IMR-90 (cell line): ENCODE measurements around the gene CDA. TPM values are rescaled to one million over a fixed set of nuclear protein-coding genes. Genes with fewer than 3 reads are reported as not detected.

Source experiments
- ATAC-seq: fragments of 200-7000 bp; cut with Tn5 transposase; 2 replicates; pipeline ENCODE4 v1.9.1; 2020; ENCODE audit warnings: low read depth, mild to moderate bottlenecking, moderate library complexity
- BruUV-seq: library from RNA; stranded (reverse); fragments of 400-500 nt; replicated peaks from 2 replicates; lab custom pipeline; 2021; lab: Mats Ljungman, UMichigan
- CTCF ChIA-PET: fragments of 300-600 bp; formaldehyde crosslinking; extraction: SDS; loops from one replicate; lab custom pipeline; 2021; ENCODE audit warnings: antibody characterized with exemption; lab: Yijun Ruan, JAX
- POLR2A ChIA-PET: fragments of 300-600 bp; sonication (Branson Sonifier 250); formaldehyde crosslinking; loops from one replicate; lab custom pipeline; 2022; ENCODE audit warnings: antibody characterized with exemption; ENCODE audit not compliant: unreplicated experiment; lab: Charles Lee
- DNase-seq: peaks from one replicate; pipeline ENCODE4 v3.0.0; 2013
- H2AFZ ChIP-seq: replicated peaks from 2 replicates; pipeline ENCODE3; 2013; ENCODE audit warnings: low read length, mild to moderate bottlenecking; ENCODE audit not compliant: poor library complexity
- H2AK5ac ChIP-seq: 2 replicates; pipeline ENCODE4 v1.6.1; 2013; ENCODE audit warnings: low read depth, low read length, inconsistent platforms
- H2AK9ac ChIP-seq: replicated peaks from 2 replicates; pipeline ENCODE3; 2013; ENCODE audit warnings: mild to moderate bottlenecking, low read depth, low read length, moderate library complexity; ENCODE audit not compliant: poor library complexity
- H2BK120ac ChIP-seq: 2 replicates; pipeline ENCODE4 v1.6.1; 2013; ENCODE audit warnings: low read depth, low read length, inconsistent platforms
- H2BK15ac ChIP-seq: 3 replicates; pipeline ENCODE4 v1.6.1; 2013; ENCODE audit warnings: low read depth, low read length, inconsistent platforms
- H2BK20ac ChIP-seq: 2 replicates; pipeline ENCODE4 v1.6.1; 2013; ENCODE audit warnings: low read depth, mild to moderate bottlenecking, inconsistent platforms, low read length, moderate library complexity
- H2BK5ac ChIP-seq: 2 replicates; pipeline ENCODE4 v1.6.1; 2013; ENCODE audit warnings: mild to moderate bottlenecking, low read depth, low read length, inconsistent platforms; ENCODE audit not compliant: poor library complexity, severe bottlenecking
- H3K14ac ChIP-seq: replicated peaks from 2 replicates; pipeline ENCODE4 v1.6.1; 2013; ENCODE audit warnings: low read depth, low read length, inconsistent platforms
- H3K18ac ChIP-seq: 2 replicates; pipeline ENCODE4 v1.6.1; 2013; ENCODE audit warnings: low read depth, low read length, control low read depth
- H3K23ac ChIP-seq: 2 replicates; pipeline ENCODE4 v1.6.1; 2013; ENCODE audit warnings: low read depth, low read length, inconsistent platforms
- H3K27ac ChIP-seq: 2 replicates; pipeline ENCODE4 v1.5.1; 2013; ENCODE audit warnings: mild to moderate bottlenecking, control low read depth, low read length; ENCODE audit not compliant: insufficient read depth
- H3K27me3 ChIP-seq: 2 replicates; pipeline ENCODE4 v1.6.1; 2013; ENCODE audit warnings: low read length; ENCODE audit not compliant: control insufficient read depth, insufficient read depth
- H3K36me3 ChIP-seq: 2 replicates; pipeline ENCODE4 v1.6.1; 2013; ENCODE audit warnings: low read length, mixed read lengths; ENCODE audit not compliant: control insufficient read depth, insufficient read depth
- H3K4ac ChIP-seq: 2 replicates; pipeline ENCODE4 v1.6.1; 2013; ENCODE audit warnings: low read depth, low read length, inconsistent platforms
- H3K4me1 ChIP-seq: 2 replicates; pipeline ENCODE4 v1.6.1; 2013; ENCODE audit warnings: low read length, mixed read lengths; ENCODE audit not compliant: control insufficient read depth, insufficient read depth
- H3K4me2 ChIP-seq: 2 replicates; pipeline ENCODE4 v1.6.1; 2013; ENCODE audit warnings: low read depth, mild to moderate bottlenecking, control low read depth, low read length, moderate library complexity
- H3K4me3 ChIP-seq: 2 replicates; pipeline ENCODE4 v1.5.1; 2013; ENCODE audit warnings: low read depth, mild to moderate bottlenecking, control low read depth, low read length, moderate library complexity; ENCODE audit not compliant: insufficient read depth
- H3K56ac ChIP-seq: 2 replicates; pipeline ENCODE4 v1.6.1; 2013; ENCODE audit warnings: low read length, inconsistent platforms; ENCODE audit not compliant: insufficient read depth; ENCODE audit errors: extremely low read depth
- H3K79me1 ChIP-seq, 2 experiments: 2 replicates each; pipeline ENCODE4 v1.6.1; 2013; ENCODE audit warnings: low read length in 2 of 2, inconsistent platforms in 1 of 2, low read depth in 1 of 2
- H3K9ac ChIP-seq: 2 replicates; pipeline ENCODE4 v1.6.1; 2013; ENCODE audit warnings: low read depth, low read length, control low read depth
- H3K9me1 ChIP-seq: 2 replicates; pipeline ENCODE4 v1.6.1; 2013; ENCODE audit warnings: low read length, inconsistent platforms; ENCODE audit not compliant: insufficient read depth
- H3K9me3 ChIP-seq: 2 replicates; pipeline ENCODE4 v1.6.1; 2013; ENCODE audit warnings: low read length; ENCODE audit not compliant: control insufficient read depth, insufficient read depth
- H4K20me1 ChIP-seq: 2 replicates; pipeline ENCODE4 v1.6.1; 2013; ENCODE audit warnings: low read length, inconsistent platforms; ENCODE audit not compliant: insufficient read depth
- H4K5ac ChIP-seq: 2 replicates; pipeline ENCODE4 v1.6.1; 2013; ENCODE audit warnings: mild to moderate bottlenecking, low read depth, low read length, control low read depth
- H4K8ac ChIP-seq, 2 experiments: 2 replicates each; pipeline ENCODE4 v1.6.1; 2013; ENCODE audit warnings: low read depth in 2 of 2, low read length in 2 of 2, control low read depth in 1 of 2, inconsistent platforms in 1 of 2
- H4K91ac ChIP-seq: 2 replicates; pipeline ENCODE4 v1.6.1; 2013; ENCODE audit warnings: low read depth, low read length, inconsistent platforms; ENCODE audit not compliant: insufficient read depth
- BHLHE40 ChIP-seq: fragments of 150-350 bp; IDR thresholded peaks from 2 replicates; pipeline ENCODE4 v1.6.1; 2016; ENCODE audit warnings: mild to moderate bottlenecking, low read depth, low read length
- CEBPB ChIP-seq: IDR thresholded peaks from 2 replicates; pipeline ENCODE4 v1.6.1; 2012; ENCODE audit warnings: low read depth, low read length, improper control_type of control experiment
- CHD1 ChIP-seq: IDR thresholded peaks from 2 replicates; pipeline ENCODE4 v1.6.1; 2012; ENCODE audit warnings: low read depth, low read length, improper control_type of control experiment
- FOS ChIP-seq: fragments of 150-350 bp; IDR thresholded peaks from 2 replicates; pipeline ENCODE4 v1.6.1; 2016; ENCODE audit warnings: low read depth, low read length
- MAFK ChIP-seq: IDR thresholded peaks from 2 replicates; pipeline ENCODE4 v1.6.1; 2012; ENCODE audit warnings: low read depth, low read length, improper control_type of control experiment
- MXI1 ChIP-seq: IDR thresholded peaks from 2 replicates; pipeline ENCODE4 v1.6.1; 2012; ENCODE audit warnings: low read depth, mild to moderate bottlenecking, low read length, moderate library complexity, borderline replicate concordance
- RCOR1 ChIP-seq: IDR thresholded peaks from 2 replicates; pipeline ENCODE4 v1.6.1; 2012; ENCODE audit warnings: mild to moderate bottlenecking, low read length, improper control_type of control experiment; ENCODE audit not compliant: insufficient replicate concordance
- RFX5 ChIP-seq: IDR thresholded peaks from 2 replicates; pipeline ENCODE4 v1.8.0; 2012; ENCODE audit warnings: low read depth, mild to moderate bottlenecking, low read length, moderate library complexity
- SMC3 ChIP-seq: fragments of 150-350 bp; IDR thresholded peaks from 2 replicates; pipeline ENCODE4 v1.6.1; 2016; ENCODE audit warnings: low read depth, mild to moderate bottlenecking, antibody characterized with exemption, low read length, moderate library complexity
- WGBS, 2 experiments: methylation state at CpG; one replicate each; pipeline versions ENCODE4 v1.1.5 to v1.1.7; 2013; ENCODE audit warnings: missing lambda C conversion rate in 2 of 2; ENCODE audit not compliant: insufficient read length in 1 of 2; ENCODE audit errors: extremely low coverage in 2 of 2; 5-methylcytosine and 5-hydroxymethylcytosine counted together
- dilution Hi-C: fragments of 300-500 bp; cut with HindIII; formaldehyde crosslinking; loops from one replicate; pipeline ENCODE4 v1.14.3; 2018; ENCODE audit warnings: low sequenced_read_pairs; ENCODE audit not compliant: unreplicated experiment
- in situ Hi-C: fragments of 300-500 bp; cut with MboI; formaldehyde crosslinking; loops from 3 replicates; pipeline ENCODE4 v1.14.3; 2019; ENCODE audit warnings: low sequenced_read_pairs, inconsistent platforms, mixed read lengths
- intact Hi-C: fragments of 100-400 bp; cut with micrococcal nuclease; formaldehyde crosslinking; loops from 2 replicates; pipeline ENCODE4 v1.10.0; 2022
- polyA plus RNA-seq, 3 experiments: library from polyadenylated mRNA; depleted of rRNA; stranded (reverse); fragments of >200 nt; gene quantifications; 2 replicates each; pipeline ENCODE4 v1.2.3, GENCODE V29; 2012; ENCODE audit warnings: low replicate concordance in 1 of 3
- total RNA-seq: library from RNA; depleted of rRNA; stranded (reverse); fragments of >200 nt; gene quantifications from 2 replicates; pipeline ENCODE4 v1.2.3, GENCODE V29; 2012
- TF ChIP-seq, protein P1 (sequence below): fragments of 150-350 bp; IDR thresholded peaks from 2 replicates; pipeline ENCODE4 v1.6.1; 2016; ENCODE audit warnings: low read depth, mild to moderate bottlenecking, low read length, moderate library complexity, borderline replicate concordance
- TF ChIP-seq, protein P2 (sequence below): fragments of 150-350 bp; IDR thresholded peaks from 2 replicates; pipeline ENCODE4 v1.6.1; 2017; ENCODE audit warnings: mild to moderate bottlenecking, antibody characterized with exemption, low read length, low read depth

Gene CDA
- total and polyA plus RNA-seq, 2 of the 4 experiments (the other 2 are of a cell fraction) = 0.90 to 9.4 TPM

DNA sequence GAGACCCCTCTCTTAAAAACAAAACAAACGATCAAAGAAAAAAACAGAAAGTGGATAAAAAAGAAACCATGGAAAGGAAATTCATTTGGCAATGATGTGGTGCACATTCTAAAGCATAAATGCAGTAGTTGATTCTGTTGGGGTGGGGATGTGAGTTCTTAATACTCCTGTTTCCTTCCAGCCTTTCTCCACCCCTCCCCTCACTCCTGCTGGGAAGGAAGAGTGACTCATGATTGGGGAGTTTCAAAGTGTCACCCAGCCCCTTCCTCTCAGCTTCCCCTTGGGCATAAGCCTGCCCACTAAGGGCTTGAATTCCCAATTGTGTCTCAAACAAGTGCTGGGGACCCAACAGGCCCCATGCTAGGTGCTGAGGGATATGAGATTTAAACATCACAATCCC is 37.6 kb downstream of the CDA start:
- intact Hi-C loops = no loop called here
- in situ Hi-C loops = loop anchor here (25.0 kb wide), 1 partner anchor 414 kb away; no protein-coding TSS in a partner anchor
- no peaks in the 10 kb centered on the region for H4K20me1 ChIP-seq
- dilution Hi-C loops = no loop called here
- BruUV-seq = no TSS peak
- ATAC-seq = no peak
- H3K27ac ChIP-seq = no peak overlapping the region
- no peak overlapping the region for H2BK5ac ChIP-seq
- H3K36me3 ChIP-seq = no peaks in the 10 kb centered on the region
- H2AK9ac ChIP-seq = no peak overlapping the region
- no peak overlapping the region for H3K14ac ChIP-seq
- ChIA-PET POLR2A (no interaction called here), CTCF (no interaction called here)
- H3K18ac ChIP-seq = no peak overlapping the region
- H2AK5ac ChIP-seq = no peak overlapping the region
- no peak overlapping the region for H4K5ac ChIP-seq
- H2BK120ac ChIP-seq = no peak overlapping the region
- no CpG with 5 or more reads among the region's 1 CpG for WGBS, 2 experiments
- 0 out of 2 replicates have a peak, but pooled peaks cover 2% of the 10 kb centered on the region for H3K9me3 ChIP-seq
- no peak overlapping the region for H3K4me2 ChIP-seq
- H3K4ac ChIP-seq = no peak overlapping the region
- H3K56ac ChIP-seq = no peak overlapping the region
- no peak overlapping the region for H2AFZ ChIP-seq
- no peak overlapping the region for H4K8ac ChIP-seq
- no peak overlapping the region for H3K23ac ChIP-seq
- DNase-seq = no peak
- H2BK20ac ChIP-seq = no peak overlapping the region
- H3K9ac ChIP-seq = no peak overlapping the region
- H4K91ac ChIP-seq = no peak overlapping the region
- H3K79me1 ChIP-seq = no peaks in the 10 kb centered on the region
- no peak overlapping the region for H2BK15ac ChIP-seq
- no peaks in the 10 kb centered on the region for H3K9me1 ChIP-seq
- no peak overlapping the region for H3K4me3 ChIP-seq
- H3K27me3 ChIP-seq = peaks cover 4% of the 10 kb centered on the region
- no peaks in the 10 kb centered on the region for H3K4me1 ChIP-seq
- TF ChIP-seq MAFK (no peak), FOS (no peak), CEBPB (no peak), RFX5 (no peak), BHLHE40 (no peak), MXI1 (no peak), RCOR1 (no peak), SMC3 (no peak), CHD1 (no peak)
- TF ChIP-seq, protein P1, sequence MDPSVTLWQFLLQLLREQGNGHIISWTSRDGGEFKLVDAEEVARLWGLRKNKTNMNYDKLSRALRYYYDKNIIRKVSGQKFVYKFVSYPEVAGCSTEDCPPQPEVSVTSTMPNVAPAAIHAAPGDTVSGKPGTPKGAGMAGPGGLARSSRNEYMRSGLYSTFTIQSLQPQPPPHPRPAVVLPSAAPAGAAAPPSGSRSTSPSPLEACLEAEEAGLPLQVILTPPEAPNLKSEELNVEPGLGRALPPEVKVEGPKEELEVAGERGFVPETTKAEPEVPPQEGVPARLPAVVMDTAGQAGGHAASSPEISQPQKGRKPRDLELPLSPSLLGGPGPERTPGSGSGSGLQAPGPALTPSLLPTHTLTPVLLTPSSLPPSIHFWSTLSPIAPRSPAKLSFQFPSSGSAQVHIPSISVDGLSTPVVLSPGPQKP = no peak
- TF ChIP-seq, protein P2, sequence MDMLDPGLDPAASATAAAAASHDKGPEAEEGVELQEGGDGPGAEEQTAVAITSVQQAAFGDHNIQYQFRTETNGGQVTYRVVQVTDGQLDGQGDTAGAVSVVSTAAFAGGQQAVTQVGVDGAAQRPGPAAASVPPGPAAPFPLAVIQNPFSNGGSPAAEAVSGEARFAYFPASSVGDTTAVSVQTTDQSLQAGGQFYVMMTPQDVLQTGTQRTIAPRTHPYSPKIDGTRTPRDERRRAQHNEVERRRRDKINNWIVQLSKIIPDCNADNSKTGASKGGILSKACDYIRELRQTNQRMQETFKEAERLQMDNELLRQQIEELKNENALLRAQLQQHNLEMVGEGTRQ = no peak
